B cell (primary cell): ENCODE data around the gene CALY. TPM values are rescaled to one million over a fixed set of nuclear protein-coding genes. Genes with fewer than 3 reads are reported as not detected.

ENCODE experiments used
- ATAC-seq: fragments of 200-7000 bp; cut with Tn5 transposase; one replicate; pipeline ENCODE4 v1.10.0; 2021; ENCODE audit warnings: low read depth, mild to moderate bottlenecking, moderate number of reproducible peaks, moderate library complexity
- CTCF ChIA-PET: fragments of 350-600 bp; sonication (Branson Sonifier 250); formaldehyde crosslinking; loops from one replicate; lab custom pipeline; 2021; ENCODE audit warnings: antibody characterized with exemption, inconsistent platforms; lab: Charles Lee
- POLR2A ChIA-PET: fragments of 350-600 bp; sonication (Branson Sonifier 250); formaldehyde crosslinking; loops from one replicate; lab custom pipeline; 2021; ENCODE audit warnings: antibody characterized with exemption; lab: Charles Lee
- DNase-seq: peaks from one replicate; pipeline ENCODE4 v3.0.0; 2013
- H2AFZ ChIP-seq: 2 replicates; pipeline ENCODE4 v1.6.1; 2012; ENCODE audit warnings: mild to moderate bottlenecking, low read depth, low read length; ENCODE audit not compliant: insufficient read depth, poor library complexity, severe bottlenecking
- H3K27ac ChIP-seq, 2 donors: 1 replicate in 1 of 2; 2 replicates in 1 of 2; pipeline ENCODE4 v1.5.1; 2012 to 2013; ENCODE audit warnings: low read length in 2 of 2, mild to moderate bottlenecking in 2 of 2, moderate library complexity in 1 of 2
- H3K27me3 ChIP-seq, 4 experiments: fragments of 200-600 bp in 1 of 4; sonication (generic) in 1 of 4; replicated peaks in 1 of 4; 1 replicate in 2 of 4; 2 replicates in 2 of 4; pipeline versions ENCODE4 v1.6.1 to v1.7.0; 2013 to 2016; ENCODE audit warnings: low read length in 3 of 4, mild to moderate bottlenecking in 2 of 4, mixed read lengths in 1 of 4, moderate library complexity in 1 of 4; ENCODE audit not compliant: insufficient read depth in 4 of 4, control insufficient read depth in 3 of 4; ENCODE audit errors: control extremely low read depth in 1 of 4
- H3K36me3 ChIP-seq, 2 experiments: replicated peaks in 1 of 2; 1 replicate in 1 of 2; 2 replicates in 1 of 2; pipeline versions ENCODE4 v1.6.1 to v1.7.1; 2013; ENCODE audit warnings: low read length in 1 of 2; ENCODE audit not compliant: insufficient read depth in 2 of 2, control insufficient read depth in 1 of 2; ENCODE audit errors: control extremely low read depth in 1 of 2, extremely low read depth in 1 of 2
- H3K4me1 ChIP-seq, 2 donors: fragments of 200-600 bp in 1 of 2; sonication (generic) in 1 of 2; 1 replicate in 1 of 2; 2 replicates in 1 of 2; pipeline versions ENCODE4 v1.5.1 to v1.6.1; 2013 to 2017; ENCODE audit warnings: low read length in 2 of 2; ENCODE audit not compliant: control insufficient read depth in 2 of 2, insufficient read depth in 2 of 2
- H3K4me2 ChIP-seq: replicated peaks from 2 replicates; pipeline ENCODE3; 2012; ENCODE audit warnings: mild to moderate bottlenecking, low read depth, low read length; ENCODE audit not compliant: poor library complexity, severe bottlenecking
- H3K4me3 ChIP-seq, 5 experiments: fragments of 200-600 bp in 1 of 5; sonication (generic) in 1 of 5; 1 replicate in 3 of 5; 2 replicates in 2 of 5; pipeline versions ENCODE4 v1.5.1 to v1.7.0; 2011 to 2016; ENCODE audit warnings: low read length in 4 of 5, mild to moderate bottlenecking in 4 of 5, low read depth in 2 of 5, control low read depth in 1 of 5, moderate library complexity in 1 of 5; ENCODE audit not compliant: insufficient read depth in 1 of 5; ENCODE audit errors: control extremely low read depth in 1 of 5, extremely low read depth in 1 of 5
- H3K79me2 ChIP-seq: fragments of 200-600 bp; sonication (generic); one replicate; pipeline ENCODE4 v1.6.0; 2016; ENCODE audit warnings: low read length; ENCODE audit not compliant: control insufficient read depth, insufficient read depth
- H3K9ac ChIP-seq: fragments of 200-600 bp; sonication (generic); 2 replicates; pipeline ENCODE4 v1.6.1; 2017; ENCODE audit warnings: mild to moderate bottlenecking, low read length, moderate library complexity
- H3K9me3 ChIP-seq, 3 donors: one replicate each; pipeline versions ENCODE4 v1.6.1 to v1.7.1; 2013; ENCODE audit warnings: low read length in 2 of 3; ENCODE audit not compliant: control insufficient read depth in 2 of 3, insufficient read depth in 1 of 3; ENCODE audit errors: control extremely low read depth in 1 of 3
- H4K20me1 ChIP-seq: 2 replicates; pipeline ENCODE4 v1.6.0; 2012; ENCODE audit warnings: mild to moderate bottlenecking, low read length; ENCODE audit not compliant: insufficient read depth, control insufficient read depth, poor library complexity, severe bottlenecking
- H3K27ac Mint-ChIP-seq: one replicate; pipeline ENCODE4 v1.8.0; 2021; ENCODE audit warnings: mixed read lengths
- H3K27me3 Mint-ChIP-seq: one replicate; pipeline ENCODE4 v1.8.0; 2021; ENCODE audit warnings: mixed read lengths
- H3K4me1 Mint-ChIP-seq: one replicate; pipeline ENCODE4 v1.8.0; 2021; ENCODE audit warnings: mixed read lengths
- H3K4me3 Mint-ChIP-seq: one replicate; pipeline ENCODE4 v1.8.0; 2021; ENCODE audit warnings: mixed read lengths
- H3K9me3 Mint-ChIP-seq: one replicate; pipeline ENCODE4 v1.8.0; 2022; ENCODE audit warnings: mixed read lengths; ENCODE audit not compliant: insufficient read depth
- EZH2 ChIP-seq: IDR thresholded peaks from 2 replicates; pipeline ENCODE4 v1.6.1; 2012; ENCODE audit warnings: borderline replicate concordance, low read depth, mild to moderate bottlenecking, moderate library complexity, low read length; ENCODE audit not compliant: insufficient read depth, poor library complexity, severe bottlenecking
- WGBS: methylation state at CpG from one replicate; pipeline ENCODE4 v1.1.5; 2013; ENCODE audit warnings: missing lambda C conversion rate; ENCODE audit not compliant: insufficient coverage; 5-methylcytosine and 5-hydroxymethylcytosine counted together
- intact Hi-C: fragments of 100-400 bp; cut with micrococcal nuclease; formaldehyde crosslinking; loops from one replicate; pipeline ENCODE4 v1.10.0; 2022
- polyA plus RNA-seq: library from polyadenylated mRNA; depleted of rRNA; stranded (reverse); fragments of >200 nt; gene quantifications from 2 replicates; pipeline ENCODE4 v1.2.3, GENCODE V29; 2012
- total RNA-seq, 2 donors: library from RNA; stranded (reverse); fragments of 120-200 nt in 1 of 2; gene quantifications; 1 replicate in 1 of 2; 2 replicates in 1 of 2; pipeline versions ENCODE4 v1.2.3 to v1.2.4, GENCODE V29; 2013 to 2022
- TF ChIP-seq, protein P1 (sequence below): fragments of 200-600 bp; IDR thresholded peaks from one replicate; pipeline ENCODE4 v1.8.0; 2022; ENCODE audit warnings: antibody characterized with exemption, mild to moderate bottlenecking

Gene CALY
- total and polyA plus RNA-seq, 2 donors (not counting 1 experiment from before 2014, with no cell fraction given), result 0.21 TPM; not detected in 1

GRCh38 chr10:133316266-133316665 lies 20.4 kb downstream of the CALY start:
- Histone ChIP-seq H3K79me2 (no peaks in the 10 kb centered on the region), H2AFZ (no peak overlapping the region), H3K27me3 (peaks cover 0 to 14% (median 5%) of the 10 kb centered on the region in 4 experiments), H3K9ac (no peak overlapping the region), H3K4me1 (peaks cover 9 to 15% of the 10 kb centered on the region in 2 donors), H4K20me1 (no peaks in the 10 kb centered on the region), H3K36me3 (peaks cover 0 to 14% of the 10 kb centered on the region in 2 experiments), H3K9me3 (peaks cover 0 to 17% (median 0%) of the 10 kb centered on the region in 3 donors), H3K27ac (no peak overlapping the region), H3K4me2 (no peak overlapping the region), H3K4me3 (no peak overlapping the region)
- no peak for ATAC-seq
- TF ChIP-seq EZH2, result no peak
- TF ChIP-seq, protein P1, sequence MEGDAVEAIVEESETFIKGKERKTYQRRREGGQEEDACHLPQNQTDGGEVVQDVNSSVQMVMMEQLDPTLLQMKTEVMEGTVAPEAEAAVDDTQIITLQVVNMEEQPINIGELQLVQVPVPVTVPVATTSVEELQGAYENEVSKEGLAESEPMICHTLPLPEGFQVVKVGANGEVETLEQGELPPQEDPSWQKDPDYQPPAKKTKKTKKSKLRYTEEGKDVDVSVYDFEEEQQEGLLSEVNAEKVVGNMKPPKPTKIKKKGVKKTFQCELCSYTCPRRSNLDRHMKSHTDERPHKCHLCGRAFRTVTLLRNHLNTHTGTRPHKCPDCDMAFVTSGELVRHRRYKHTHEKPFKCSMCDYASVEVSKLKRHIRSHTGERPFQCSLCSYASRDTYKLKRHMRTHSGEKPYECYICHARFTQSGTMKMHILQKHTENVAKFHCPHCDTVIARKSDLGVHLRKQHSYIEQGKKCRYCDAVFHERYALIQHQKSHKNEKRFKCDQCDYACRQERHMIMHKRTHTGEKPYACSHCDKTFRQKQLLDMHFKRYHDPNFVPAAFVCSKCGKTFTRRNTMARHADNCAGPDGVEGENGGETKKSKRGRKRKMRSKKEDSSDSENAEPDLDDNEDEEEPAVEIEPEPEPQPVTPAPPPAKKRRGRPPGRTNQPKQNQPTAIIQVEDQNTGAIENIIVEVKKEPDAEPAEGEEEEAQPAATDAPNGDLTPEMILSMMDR, result no peak
- peaks cover 16% of the 10 kb centered on the region for H3K27me3 Mint-ChIP-seq
- CTCF ChIA-PET, result interaction anchor here (0.8 to 4.2 kb wide), 6 partner anchors 8 to 181 kb away, joined by 3 to 21 read pairs (median 8); no protein-coding TSS in a partner anchor
- H3K4me3 Mint-ChIP-seq, result no peak overlapping the region
- no peak overlapping the region for H3K27ac Mint-ChIP-seq
- no peak for DNase-seq
- POLR2A ChIA-PET, result interaction anchor here (0.6 kb wide), 1 partner anchor 10 kb away, joined by 3 read pairs; no protein-coding TSS in a partner anchor
- H3K4me1 Mint-ChIP-seq, result peaks cover 18% of the 10 kb centered on the region
- intact Hi-C loops, result no loop called here
- 72% methylated on average over 3 of the region's 9 CpGs for WGBS
- H3K9me3 Mint-ChIP-seq, result peaks cover 5% of the 10 kb centered on the region

GRCh38 chr10:133315847-133316246 lies 20.8 kb downstream of the CALY start:
- POLR2A ChIA-PET, result interaction anchor here (0.6 kb wide), 1 partner anchor 11 kb away, joined by 3 read pairs; no protein-coding TSS in a partner anchor
- Histone ChIP-seq H3K9me3 (peaks cover 0 to 14% (median 0%) of the 10 kb centered on the region in 3 donors), H3K9ac (no peak overlapping the region), H4K20me1 (no peaks in the 10 kb centered on the region), H3K4me2 (no peak overlapping the region), H3K79me2 (no peaks in the 10 kb centered on the region), H2AFZ (no peak overlapping the region), H3K36me3 (peaks cover 0 to 17% of the 10 kb centered on the region in 2 experiments), H3K4me1 (peaks cover 9 to 15% of the 10 kb centered on the region in 2 donors), H3K4me3 (no peak overlapping the region), H3K27ac (no peak overlapping the region), H3K27me3 (peaks cover 0 to 14% (median 5%) of the 10 kb centered on the region in 4 experiments)
- Mint-ChIP-seq H3K27me3 (peaks cover 16% of the 10 kb centered on the region), H3K27ac (no peak overlapping the region), H3K9me3 (peaks cover 5% of the 10 kb centered on the region), H3K4me1 (peaks cover 18% of the 10 kb centered on the region), H3K4me3 (no peak overlapping the region)
- CTCF ChIA-PET, result interaction anchor here (0.8 to 4.2 kb wide), 6 partner anchors 8 to 182 kb away, joined by 3 to 21 read pairs (median 8); no protein-coding TSS in a partner anchor
- ATAC-seq (no peak), DNase-seq (no peak)
- no peak for TF ChIP-seq EZH2
- TF ChIP-seq, protein P1, result no peak
- 81% methylated on average over 5 of the region's 5 CpGs for WGBS
- intact Hi-C loops, result no loop called here
